Measurements from ENCODE around the gene ATOSB.

GRCh38 chr9:35057271-35057620 lies 58.4 kb downstream of the ATOSB start:
- TF ChIP-seq CTCF (IDR thresholded peaks at IDR 0.05 in 4 of 5, conservative IDR thresholded peaks at IDR 0.05 in 1 of 5) (no peak), POLR2A (IDR thresholded peaks at IDR 0.05) (no peak)

Measured in gastrocnemius medialis (tissue), 4 donors.